ENCODE measurements around the gene MPZL1.

The MPZL1 gene

GRCh38 chr1:167808104-167808503 is 86.3 kb downstream of the MPZL1 start:
- peaks cover 34% of the 10 kb centered on the region for H3K4me1 ChIP-seq (ENCODE audit: insufficient read depth, low read length)
- no peak for ATAC-seq (ENCODE audit: insufficient read depth, low read depth)

GRCh38 chr1:167808690-167809089 is 86.9 kb downstream of the MPZL1 start:
- Histone ChIP-seq H3K4me3 (ENCODE audit: low read depth in 1 of 2, low read length in 2 of 2) (no peak overlapping the region), H3K27me3 (ENCODE audit: insufficient read depth, low read length, poor library complexity) (no peaks in the 10 kb centered on the region), H3K36me3 (ENCODE audit: insufficient read depth, low read length) (no peaks in the 10 kb centered on the region), H3K4me1 (ENCODE audit: insufficient read depth, low read length) (peaks cover 28% of the 10 kb centered on the region), H2AFZ (ENCODE audit: low read depth, low read length) (no peak overlapping the region), H3K9me3 (ENCODE audit: insufficient read depth, low read length, severe bottlenecking) (peaks cover 5% of the 10 kb centered on the region), H3K79me2 (ENCODE audit: insufficient read depth, low read length) (no peaks in the 10 kb centered on the region), H3K27ac (ENCODE audit: low read length) (no peak overlapping the region), H3K9ac (ENCODE audit: low read depth, low read length) (no peak overlapping the region), H4K20me1 (ENCODE audit: insufficient read depth, low read length) (no peaks in the 10 kb centered on the region), H3K4me2 (ENCODE audit: insufficient read depth, low read length) (no peak overlapping the region)
- ATAC-seq (ENCODE audit: insufficient read depth, low read depth) (no peak), DNase-seq (no peak)
- TF ChIP-seq EZH2 (IDR thresholded peaks at IDR 0.05; ENCODE audit: borderline replicate concordance, low read depth, low read length, severe bottlenecking) = no peak
- no peak for TF ChIP-seq CTCF (IDR thresholded peaks at IDR 0.05; ENCODE audit: borderline replicate concordance, extremely low read depth, low read length, poor library complexity, severe bottlenecking)

More at GRCh38 chr1:167808104-167808503, 86.3 kb downstream of the MPZL1 start:
- no peaks in the 10 kb centered on the region for H3K79me2 ChIP-seq (ENCODE audit: insufficient read depth, low read length)
- no peaks in the 10 kb centered on the region for H3K27me3 ChIP-seq (ENCODE audit: insufficient read depth, low read length, poor library complexity)
- TF ChIP-seq EZH2 (IDR thresholded peaks at IDR 0.05; ENCODE audit: borderline replicate concordance, low read depth, low read length, severe bottlenecking) (no peak), CTCF (IDR thresholded peaks at IDR 0.05; ENCODE audit: borderline replicate concordance, extremely low read depth, low read length, poor library complexity, severe bottlenecking) (no peak)
- H3K9ac ChIP-seq (ENCODE audit: low read depth, low read length) = no peak overlapping the region
- H4K20me1 ChIP-seq (ENCODE audit: insufficient read depth, low read length) = no peaks in the 10 kb centered on the region
- H2AFZ ChIP-seq (ENCODE audit: low read depth, low read length) = no peak overlapping the region
- H3K9me3 ChIP-seq (ENCODE audit: insufficient read depth, low read length, severe bottlenecking) = peaks cover 2% of the 10 kb centered on the region
- H3K36me3 ChIP-seq (ENCODE audit: insufficient read depth, low read length) = no peaks in the 10 kb centered on the region
- no peak for DNase-seq
- no peak overlapping the region for H3K4me3 ChIP-seq (ENCODE audit: low read depth in 1 of 2, low read length in 2 of 2)
- no peak overlapping the region for H3K27ac ChIP-seq (ENCODE audit: low read length)
- H3K4me2 ChIP-seq (ENCODE audit: insufficient read depth, low read length) = no peak overlapping the region

GRCh38 chr1:167812972-167813371 is 91.2 kb downstream of the MPZL1 start:
- peaks cover 11% of the 10 kb centered on the region for H3K9me3 ChIP-seq (ENCODE audit: insufficient read depth, low read length, severe bottlenecking)
- ATAC-seq (ENCODE audit: insufficient read depth, low read depth) (no peak), DNase-seq (no peak)
- H3K4me1 ChIP-seq (ENCODE audit: insufficient read depth, low read length) = peaks cover 4% of the 10 kb centered on the region; the same call in 1 of the 2 replicates
- no peak overlapping the region for H3K4me3 ChIP-seq (ENCODE audit: low read depth in 1 of 2, low read length in 2 of 2)
- H3K36me3 ChIP-seq (ENCODE audit: insufficient read depth, low read length) = no peaks in the 10 kb centered on the region
- H3K79me2 ChIP-seq (ENCODE audit: insufficient read depth, low read length) = no peaks in the 10 kb centered on the region
- H4K20me1 ChIP-seq (ENCODE audit: insufficient read depth, low read length) = no peaks in the 10 kb centered on the region
- no peak overlapping the region for H3K4me2 ChIP-seq (ENCODE audit: insufficient read depth, low read length)
- no peak overlapping the region for H3K27ac ChIP-seq (ENCODE audit: low read length)
- no peaks in the 10 kb centered on the region for H3K27me3 ChIP-seq (ENCODE audit: insufficient read depth, low read length, poor library complexity)
- TF ChIP-seq EZH2 (IDR thresholded peaks at IDR 0.05; ENCODE audit: borderline replicate concordance, low read depth, low read length, severe bottlenecking) = no peak
- no peak for TF ChIP-seq CTCF (IDR thresholded peaks at IDR 0.05; ENCODE audit: borderline replicate concordance, extremely low read depth, low read length, poor library complexity, severe bottlenecking)
- no peak overlapping the region for H3K9ac ChIP-seq (ENCODE audit: low read depth, low read length)
- no peak overlapping the region for H2AFZ ChIP-seq (ENCODE audit: low read depth, low read length)

- H3K27ac ChIP-seq (ENCODE audit: low read length) = no peak overlapping the region
- no peaks in the 10 kb centered on the region for H3K36me3 ChIP-seq (ENCODE audit: insufficient read depth, low read length)
- no peaks in the 10 kb centered on the region for H3K4me1 ChIP-seq (ENCODE audit: insufficient read depth, low read length)
- no peak overlapping the region for H3K9ac ChIP-seq (ENCODE audit: low read depth, low read length)
- no peaks in the 10 kb centered on the region for H4K20me1 ChIP-seq (ENCODE audit: insufficient read depth, low read length)
- H3K9me3 ChIP-seq (ENCODE audit: insufficient read depth, low read length, severe bottlenecking) = peaks cover 11% of the 10 kb centered on the region
- H3K79me2 ChIP-seq (ENCODE audit: insufficient read depth, low read length) = no peaks in the 10 kb centered on the region
- H2AFZ ChIP-seq (ENCODE audit: low read depth, low read length) = no peak overlapping the region
- ATAC-seq (ENCODE audit: insufficient read depth, low read depth) (no peak), DNase-seq (no peak)
- H3K4me2 ChIP-seq (ENCODE audit: insufficient read depth, low read length) = no peak overlapping the region
- no peaks in the 10 kb centered on the region for H3K27me3 ChIP-seq (ENCODE audit: insufficient read depth, low read length, poor library complexity)
- no peak overlapping the region for H3K4me3 ChIP-seq (ENCODE audit: low read depth in 1 of 2, low read length in 2 of 2)
- no peak for TF ChIP-seq EZH2 (IDR thresholded peaks at IDR 0.05; ENCODE audit: borderline replicate concordance, low read depth, low read length, severe bottlenecking)
- no peak for TF ChIP-seq CTCF (IDR thresholded peaks at IDR 0.05; ENCODE audit: borderline replicate concordance, extremely low read depth, low read length, poor library complexity, severe bottlenecking)
These were observed 93.9 kb downstream of the MPZL1 start for GRCh38 chr1:167815650-167816049.

Measured in DND-41 (cell line).